UCSD-AML1 (cell line): Measurements from ENCODE around the gene CFAP73.

Source experiments
- DNase-seq: peaks from one replicate; lab custom pipeline; 2025; ENCODE audit not compliant: unreplicated experiment; lab: John Stamatoyannopoulos, UW

CFAP73 gene

GRCh38 chr12:113119980-113120669 is 29.4 kb upstream of the CFAP73 start:
- no peak for DNase-seq

GRCh38 chr12:113120670-113121370 is 28.7 kb upstream of the CFAP73 start:
- no peak for DNase-seq

GRCh38 chr12:113127791-113128199 is 21.7 kb upstream of the CFAP73 start:
- no peak for DNase-seq

- no peak for DNase-seq
Measured at GRCh38 chr12:113128802-113129663, 20.5 kb upstream of the CFAP73 start.

- DNase-seq, result no peak
Measured at GRCh38 chr12:113129664-113130456, 19.7 kb upstream of the CFAP73 start.

GRCh38 chr12:113130457-113131135 is 18.9 kb upstream of the CFAP73 start:
- DNase-seq, result no peak

DNA sequence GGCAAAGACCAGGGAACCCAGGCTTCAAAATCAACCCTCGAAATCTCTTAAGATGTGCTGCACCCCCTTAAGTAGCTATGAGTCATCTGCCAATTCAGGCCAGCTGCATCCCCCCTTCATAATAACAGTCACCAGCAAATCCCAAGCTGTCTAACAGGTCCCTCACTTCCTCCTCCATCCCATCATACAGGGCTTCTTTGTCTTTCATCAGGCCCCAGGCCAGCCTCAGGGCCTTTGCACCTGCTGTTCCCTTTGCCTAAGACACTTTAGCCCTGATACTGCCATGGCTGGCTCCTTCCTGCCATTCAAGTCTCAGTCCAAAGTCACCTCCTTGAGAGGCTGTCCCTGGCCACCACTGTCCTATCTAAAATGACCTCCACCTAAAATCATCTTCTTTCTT is 18.0 kb upstream of the CFAP73 start:
- no peak for DNase-seq

- DNase-seq, result no peak
Measured at GRCh38 chr12:113133036-113133435, 16.5 kb upstream of the CFAP73 start.

- DNase-seq, result no peak
Measured at GRCh38 chr12:113133666-113134065, 15.9 kb upstream of the CFAP73 start.

DNA sequence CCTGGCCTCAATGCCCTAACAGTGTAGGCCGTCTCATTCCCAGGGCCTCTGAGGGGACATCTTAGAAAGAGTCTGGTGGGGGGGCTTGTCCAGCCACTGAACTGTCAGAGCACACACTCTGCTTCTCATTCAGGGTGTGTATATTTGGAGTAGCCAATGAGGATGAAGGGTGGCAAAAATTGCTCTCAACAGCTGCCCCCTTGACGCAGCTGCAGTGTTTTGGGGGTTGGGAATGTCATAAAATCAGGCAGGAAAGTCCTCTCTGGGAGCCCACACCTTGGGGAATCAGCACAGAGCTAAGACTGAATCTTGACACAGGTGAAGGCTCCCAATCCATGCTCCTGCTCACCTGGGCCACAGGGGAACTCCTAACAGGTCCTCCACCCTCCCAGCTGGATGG is 15.5 kb upstream of the CFAP73 start:
- no peak for DNase-seq

- DNase-seq, result no peak
Measured at GRCh38 chr12:113134521-113134951, 15.0 kb upstream of the CFAP73 start.

- DNase-seq, result peak; percentile 64
Measured at GRCh38 chr12:113135178-113136127, 14.1 kb upstream of the CFAP73 start, which contains the start of gene RASAL1. TSS of gene RASAL1 (minus strand) at chr12:113135761. CDS start at chr12:113135462, 299 bp downstream.

DNA sequence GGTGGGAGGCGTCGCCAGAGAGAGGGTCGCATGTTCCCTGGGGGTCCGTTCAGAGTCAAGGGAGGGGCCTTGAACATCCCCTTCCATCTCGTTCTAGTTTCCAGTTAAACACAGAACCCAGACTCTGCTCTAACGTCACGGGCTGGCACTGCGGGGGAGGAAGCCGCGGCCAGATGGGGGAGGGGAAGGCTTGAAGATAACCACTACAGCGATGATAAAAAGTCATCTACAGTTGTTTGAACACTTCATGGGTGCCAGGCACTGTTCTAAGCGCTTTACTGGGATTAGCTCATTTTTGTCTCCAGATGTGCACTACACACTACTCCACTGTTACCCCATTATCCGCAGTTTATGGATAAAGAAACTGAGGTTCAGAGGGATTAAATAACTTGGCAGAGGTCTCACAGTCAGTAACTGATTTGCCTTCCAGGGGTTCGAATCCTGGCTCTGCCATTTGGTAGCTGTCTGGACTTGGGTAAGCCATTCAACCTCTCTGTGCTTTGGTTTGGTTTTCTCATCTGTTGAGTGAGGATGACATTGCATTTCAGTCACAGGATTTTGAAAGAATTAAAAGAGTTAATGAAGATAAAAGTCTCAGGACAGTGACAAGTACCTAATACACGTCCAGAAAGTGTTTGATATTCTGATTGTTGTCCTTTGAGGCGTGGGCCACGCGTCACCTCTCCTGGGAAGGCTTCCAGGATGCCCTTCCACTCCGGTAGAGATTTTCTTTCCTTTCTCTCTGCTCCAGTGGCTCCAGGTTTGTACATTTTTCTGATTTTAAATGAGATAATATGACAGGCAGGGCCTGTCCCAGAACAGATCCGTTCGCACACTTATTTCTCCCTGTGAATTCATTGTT is 13.2 kb upstream of the CFAP73 start:
- peak; percentile 63 for DNase-seq

GRCh38 chr12:113136990-113137511 is 12.5 kb upstream of the CFAP73 start:
- DNase-seq, result no peak

DNA sequence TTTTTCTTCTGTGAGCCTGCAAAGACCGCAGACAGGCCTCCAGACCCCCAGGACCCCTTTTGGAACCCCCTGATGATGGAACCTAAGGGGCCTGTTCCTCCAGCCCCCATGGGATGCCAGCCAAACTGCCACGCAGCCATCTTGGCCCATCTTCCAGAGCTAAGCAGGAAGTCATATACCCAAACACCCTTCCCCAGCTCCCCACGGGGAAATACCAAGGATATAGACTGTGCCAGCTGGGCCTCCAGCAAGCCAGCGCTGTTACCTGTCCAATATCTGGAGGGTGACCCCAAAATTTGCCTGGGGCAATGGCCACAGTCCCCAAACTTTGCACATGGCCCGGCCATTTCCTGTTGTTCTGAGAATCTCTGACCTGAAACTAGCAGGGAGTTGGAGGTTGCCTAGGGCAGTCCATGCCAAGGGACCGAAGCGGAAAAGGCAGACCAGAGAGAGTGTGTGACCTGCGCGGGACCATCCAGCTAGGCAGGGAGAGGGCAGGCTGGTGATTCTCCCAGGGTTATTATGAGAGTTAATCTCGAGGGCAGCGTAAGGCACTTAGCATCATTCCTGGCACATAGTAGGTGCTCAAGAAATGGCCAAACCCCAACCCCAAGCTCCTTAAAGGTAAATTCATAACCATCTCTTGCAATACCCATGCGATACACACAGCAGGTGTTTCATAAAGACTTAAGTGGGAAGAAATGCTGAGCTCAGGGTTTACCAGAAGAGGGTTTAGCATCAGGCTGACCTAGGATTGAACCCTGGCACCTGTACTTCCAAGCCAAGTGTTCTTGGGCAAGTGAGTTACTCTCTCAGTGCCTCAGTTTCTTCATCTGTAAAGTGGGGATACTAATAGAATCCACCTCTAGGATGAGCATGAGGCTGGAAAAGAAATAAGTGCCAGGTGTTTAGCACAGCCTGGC is 11.4 kb upstream of the CFAP73 start:
- no peak for DNase-seq

- no peak for DNase-seq
Measured at GRCh38 chr12:113138826-113139225, 10.7 kb upstream of the CFAP73 start.

DNA sequence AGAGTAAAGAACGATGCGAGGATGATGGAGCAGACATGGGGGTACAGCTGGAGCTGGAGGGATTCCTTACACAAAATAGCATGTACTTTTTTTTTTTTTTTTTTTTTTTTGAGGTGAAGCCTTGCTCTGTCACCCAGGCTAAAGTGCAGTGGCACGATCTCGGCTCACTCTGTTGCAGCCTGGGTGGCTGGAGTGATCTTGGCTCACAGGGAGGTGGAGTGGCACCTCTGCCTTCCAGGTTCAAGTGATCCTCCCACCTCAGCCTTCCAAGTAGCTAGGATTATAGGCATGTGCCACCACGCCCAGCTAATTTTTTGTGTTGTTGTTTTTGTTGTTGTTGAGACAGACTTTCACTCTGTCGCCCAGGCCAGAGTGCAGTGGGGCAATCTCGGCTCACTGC is 8.8 kb upstream of the CFAP73 start:
- no peak for DNase-seq
